Measurements from ENCODE around the gene WFS1.

The WFS1 gene, protein sequence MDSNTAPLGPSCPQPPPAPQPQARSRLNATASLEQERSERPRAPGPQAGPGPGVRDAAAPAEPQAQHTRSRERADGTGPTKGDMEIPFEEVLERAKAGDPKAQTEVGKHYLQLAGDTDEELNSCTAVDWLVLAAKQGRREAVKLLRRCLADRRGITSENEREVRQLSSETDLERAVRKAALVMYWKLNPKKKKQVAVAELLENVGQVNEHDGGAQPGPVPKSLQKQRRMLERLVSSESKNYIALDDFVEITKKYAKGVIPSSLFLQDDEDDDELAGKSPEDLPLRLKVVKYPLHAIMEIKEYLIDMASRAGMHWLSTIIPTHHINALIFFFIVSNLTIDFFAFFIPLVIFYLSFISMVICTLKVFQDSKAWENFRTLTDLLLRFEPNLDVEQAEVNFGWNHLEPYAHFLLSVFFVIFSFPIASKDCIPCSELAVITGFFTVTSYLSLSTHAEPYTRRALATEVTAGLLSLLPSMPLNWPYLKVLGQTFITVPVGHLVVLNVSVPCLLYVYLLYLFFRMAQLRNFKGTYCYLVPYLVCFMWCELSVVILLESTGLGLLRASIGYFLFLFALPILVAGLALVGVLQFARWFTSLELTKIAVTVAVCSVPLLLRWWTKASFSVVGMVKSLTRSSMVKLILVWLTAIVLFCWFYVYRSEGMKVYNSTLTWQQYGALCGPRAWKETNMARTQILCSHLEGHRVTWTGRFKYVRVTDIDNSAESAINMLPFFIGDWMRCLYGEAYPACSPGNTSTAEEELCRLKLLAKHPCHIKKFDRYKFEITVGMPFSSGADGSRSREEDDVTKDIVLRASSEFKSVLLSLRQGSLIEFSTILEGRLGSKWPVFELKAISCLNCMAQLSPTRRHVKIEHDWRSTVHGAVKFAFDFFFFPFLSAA

DNA sequence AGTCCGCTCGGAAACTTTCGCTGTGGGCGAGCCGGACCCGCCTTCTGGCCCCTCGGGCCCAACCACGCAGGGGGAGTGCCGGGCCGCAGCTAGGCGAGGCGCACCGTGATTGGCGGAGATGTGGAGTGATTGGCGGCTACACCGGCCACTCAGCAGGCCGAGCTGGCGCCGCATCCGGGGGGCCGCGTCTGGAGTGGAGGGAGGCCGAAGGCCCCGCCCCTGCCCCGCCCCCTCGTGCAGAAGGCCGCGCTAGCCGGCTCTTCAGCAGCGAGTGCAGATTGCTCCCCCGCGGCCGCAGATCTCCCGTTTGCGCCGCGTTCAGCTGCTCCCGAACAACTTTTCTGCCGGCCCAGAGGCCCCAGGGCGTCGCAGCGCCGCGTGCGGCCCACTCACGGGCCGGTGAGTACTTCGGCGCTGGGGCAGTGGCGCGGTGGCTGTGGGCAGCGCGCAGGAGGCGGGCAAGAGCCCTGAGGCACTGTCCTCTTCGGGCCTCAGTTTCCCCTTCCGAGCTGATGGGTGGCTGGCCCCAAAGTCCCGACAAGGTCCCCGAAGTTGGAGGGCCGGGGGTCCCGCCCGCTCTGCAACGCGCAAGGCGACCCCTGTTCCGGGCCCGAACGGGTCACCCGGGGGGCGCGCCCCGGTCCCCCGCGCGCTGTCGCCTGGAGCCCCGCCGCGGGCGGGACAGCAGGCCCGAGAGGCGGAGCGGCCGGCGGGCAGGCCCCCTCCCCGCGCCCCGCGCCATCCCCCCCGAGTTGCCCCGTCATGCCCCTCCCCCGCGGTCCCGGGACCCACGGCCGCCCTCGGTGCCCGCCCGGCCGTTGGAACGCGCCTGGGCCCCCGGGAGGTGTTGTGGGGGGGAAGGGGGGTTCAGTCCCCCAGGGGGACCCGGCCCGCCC lies at the start of gene WFS1:
WFS1 (plus strand) TSS at position 235 of the 896 bp plus-strand sequence. CDS start 7,606 bp downstream, outside the sequence.
- DNase-seq (ENCODE audit: low read depth): peak; percentile 97

DNA sequence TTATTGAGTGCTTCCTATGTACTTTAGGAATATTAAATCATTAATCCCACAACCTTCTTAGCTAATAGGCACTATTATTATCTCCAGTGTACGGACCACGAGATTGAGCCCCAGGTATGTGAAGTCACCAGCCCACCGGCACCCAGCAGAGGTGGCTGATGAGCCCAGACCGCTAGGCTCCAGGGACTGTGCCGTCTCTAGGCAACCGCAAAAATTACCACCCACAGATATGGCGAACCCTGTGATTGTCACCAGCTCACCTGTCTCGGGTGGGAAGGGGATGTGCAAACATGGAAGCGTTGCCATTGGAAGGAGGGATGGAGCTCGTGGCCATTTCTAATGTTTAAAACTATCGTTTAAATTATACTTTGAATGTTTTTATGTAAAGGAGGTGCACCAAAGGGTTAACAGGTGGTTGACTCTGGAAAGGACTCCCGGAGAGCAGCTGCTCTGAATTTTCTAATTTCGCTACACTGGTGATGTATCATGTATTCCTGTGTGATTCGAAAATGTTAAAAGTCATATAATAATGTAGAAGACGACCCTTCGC lies 48.3 kb upstream of the WFS1 start:
- DNase-seq (ENCODE audit: low read depth): no peak

DNA sequence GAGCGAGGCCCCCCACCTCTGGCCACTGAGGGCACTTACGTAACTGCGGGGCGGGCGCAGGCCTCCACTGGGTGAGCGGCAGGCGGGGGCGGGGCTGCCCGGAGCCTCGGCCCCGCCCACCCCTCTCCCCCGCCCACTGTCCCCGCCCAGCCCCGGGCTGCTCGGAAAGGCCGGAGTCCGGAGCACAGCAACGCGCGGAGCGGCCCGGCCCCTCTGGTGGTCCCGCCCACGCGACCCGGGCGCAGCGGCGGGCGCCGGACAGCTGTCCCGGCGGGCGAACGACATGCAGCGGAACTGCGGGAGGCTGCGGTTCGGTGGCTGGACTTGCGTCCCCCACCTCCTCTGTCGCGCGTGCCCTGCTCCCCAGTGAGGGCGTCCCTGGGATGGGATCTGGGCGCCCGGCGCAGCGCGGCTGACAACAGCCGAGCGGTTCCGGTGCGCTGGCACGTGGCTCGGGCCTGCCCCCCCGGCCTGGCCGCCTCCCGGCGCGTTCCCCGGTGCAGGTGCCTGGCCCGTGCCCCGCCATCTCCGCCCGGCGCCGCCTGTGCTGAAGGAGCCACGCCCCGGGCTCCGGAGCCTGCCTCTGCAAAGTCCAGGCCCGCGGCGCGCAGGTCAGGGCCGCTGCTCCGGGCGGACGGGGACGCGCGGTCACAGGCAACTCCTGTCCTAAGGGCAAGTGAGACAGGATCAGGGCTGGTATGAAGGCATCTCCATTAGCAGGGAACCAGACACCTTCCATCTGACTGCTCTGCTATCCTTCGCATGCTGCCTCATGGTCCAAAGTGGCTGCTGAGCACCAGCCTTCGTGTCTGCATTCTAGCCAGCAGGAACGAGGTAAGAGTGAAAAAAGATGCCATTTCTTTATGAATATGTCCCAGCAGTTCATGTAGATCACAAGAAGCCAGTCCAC lies 47.5 kb upstream of the WFS1 start:
- DNase-seq (ENCODE audit: low read depth): peak; percentile 10

DNA sequence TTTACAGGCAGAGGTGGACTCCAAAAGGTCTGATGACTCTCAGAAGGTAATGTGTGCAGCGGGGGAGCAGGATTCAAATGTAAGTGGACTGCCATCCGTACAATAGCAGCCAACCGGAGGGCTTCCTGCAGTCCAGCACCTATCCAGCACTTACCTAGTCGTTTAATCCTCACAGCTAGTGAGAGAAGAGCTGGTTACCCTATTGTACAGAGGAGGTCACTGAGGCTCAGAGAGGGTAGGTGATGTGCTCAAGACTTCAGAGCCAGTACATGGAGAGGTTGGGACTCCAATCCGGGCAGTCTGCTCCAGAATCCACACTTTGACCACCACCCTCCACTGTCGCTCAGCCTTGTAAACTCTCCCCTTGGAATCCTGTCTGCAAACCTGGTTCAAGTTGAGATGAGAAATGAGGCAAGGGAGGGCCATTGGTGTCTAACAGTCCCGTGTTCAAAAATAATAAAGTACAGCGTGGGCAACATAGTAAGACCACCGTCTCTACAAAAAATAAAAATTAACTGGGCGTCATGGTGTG lies 46.8 kb upstream of the WFS1 start:
- DNase-seq (ENCODE audit: low read depth): no peak

DNA sequence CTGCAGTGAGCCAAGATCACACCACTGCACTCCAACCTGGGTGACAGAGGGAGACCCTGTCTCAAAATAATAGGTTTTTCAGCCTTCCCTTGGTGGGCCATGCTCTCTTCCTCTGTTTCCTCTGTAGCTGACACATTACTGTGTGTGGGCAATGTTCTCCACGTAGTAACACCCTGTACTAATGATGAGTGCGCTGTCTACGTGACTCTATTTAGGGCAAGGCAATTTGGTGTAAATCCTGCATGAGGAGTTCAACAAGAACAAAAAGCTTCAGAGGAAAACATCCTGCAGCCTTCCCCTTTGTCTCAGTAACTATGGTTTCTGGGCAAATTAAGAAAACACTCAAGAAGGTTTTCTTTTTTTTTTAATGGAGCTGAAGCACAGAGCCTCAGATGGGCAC lies 44.9 kb upstream of the WFS1 start:
- no peak for DNase-seq (ENCODE audit: low read depth)

DNA sequence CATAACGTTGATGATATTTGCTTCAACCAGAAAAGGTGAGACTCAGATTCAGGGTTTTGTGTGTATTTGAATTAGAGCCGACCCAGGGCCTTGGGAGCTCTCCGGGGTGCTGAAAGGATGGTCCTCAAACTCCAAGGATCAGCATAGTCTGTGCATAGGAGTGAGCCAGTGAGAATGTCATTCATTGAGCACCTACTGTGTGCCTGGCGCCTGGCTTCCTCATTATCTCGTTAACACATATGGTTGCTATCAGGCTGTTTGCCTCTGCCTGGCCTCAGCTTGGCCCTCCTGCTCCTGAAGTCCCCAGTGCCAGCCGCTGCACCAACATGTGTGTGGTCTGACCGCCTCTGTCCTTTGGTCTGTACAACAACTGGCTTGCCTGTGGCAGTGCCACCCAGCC lies 44.2 kb upstream of the WFS1 start:
- no peak for DNase-seq (ENCODE audit: low read depth)

DNA sequence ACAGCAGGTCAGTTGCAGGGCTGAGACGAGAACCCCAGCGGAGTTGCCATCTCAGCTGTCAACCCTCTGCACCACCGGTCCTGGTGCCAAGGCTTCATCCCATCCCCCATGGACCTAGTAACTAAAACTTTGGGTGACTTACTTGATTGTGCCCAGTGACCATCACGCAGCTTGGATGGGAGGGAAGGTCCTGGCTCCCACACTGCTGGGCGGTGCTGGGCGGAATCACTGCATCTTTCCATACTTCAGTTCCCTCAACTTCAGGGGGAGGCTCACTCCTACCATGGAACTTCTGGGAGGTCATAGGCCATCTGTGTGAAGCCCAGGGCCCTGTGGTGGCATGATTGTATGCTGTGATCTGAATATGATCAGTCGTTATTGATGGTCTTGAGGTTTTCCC lies 43.1 kb upstream of the WFS1 start:
- no peak for DNase-seq (ENCODE audit: low read depth)

DNA sequence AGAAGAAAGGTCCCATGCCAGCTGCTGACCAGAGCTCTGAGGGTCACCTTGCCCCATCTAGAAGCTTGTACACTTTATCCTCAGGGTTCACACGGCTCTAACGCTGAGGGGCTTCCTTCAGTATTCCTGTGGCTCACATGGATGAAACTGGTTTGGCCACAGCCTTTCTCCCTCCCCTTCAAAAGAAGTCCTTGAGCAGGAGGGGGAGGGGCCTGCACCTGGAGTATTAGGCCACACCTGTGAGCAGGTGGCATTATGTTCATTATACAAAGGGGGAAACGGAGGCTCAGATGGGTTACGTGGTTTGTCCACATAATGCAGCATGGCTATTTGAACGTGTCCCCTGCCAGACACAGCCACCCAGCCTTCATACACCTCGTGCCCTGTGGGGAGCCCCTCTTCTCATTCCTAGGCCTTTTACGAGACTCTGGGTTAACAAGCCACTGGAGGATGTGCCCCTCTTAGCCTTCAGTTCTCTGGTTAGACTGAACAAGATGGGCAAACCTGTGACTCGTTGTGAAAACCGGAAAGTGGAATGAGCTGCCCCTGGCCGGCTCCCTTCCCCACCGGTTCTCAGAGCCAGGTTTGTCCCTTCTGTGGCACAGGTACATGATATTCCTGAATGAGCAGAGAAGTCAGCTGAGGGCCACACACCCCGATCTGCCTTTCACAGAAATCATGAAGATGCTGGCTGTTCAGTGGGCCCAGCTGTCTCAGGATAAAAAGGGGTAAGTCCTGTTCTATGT lies 42.1 kb upstream of the WFS1 start:
- DNase-seq (ENCODE audit: low read depth): no peak

DNA sequence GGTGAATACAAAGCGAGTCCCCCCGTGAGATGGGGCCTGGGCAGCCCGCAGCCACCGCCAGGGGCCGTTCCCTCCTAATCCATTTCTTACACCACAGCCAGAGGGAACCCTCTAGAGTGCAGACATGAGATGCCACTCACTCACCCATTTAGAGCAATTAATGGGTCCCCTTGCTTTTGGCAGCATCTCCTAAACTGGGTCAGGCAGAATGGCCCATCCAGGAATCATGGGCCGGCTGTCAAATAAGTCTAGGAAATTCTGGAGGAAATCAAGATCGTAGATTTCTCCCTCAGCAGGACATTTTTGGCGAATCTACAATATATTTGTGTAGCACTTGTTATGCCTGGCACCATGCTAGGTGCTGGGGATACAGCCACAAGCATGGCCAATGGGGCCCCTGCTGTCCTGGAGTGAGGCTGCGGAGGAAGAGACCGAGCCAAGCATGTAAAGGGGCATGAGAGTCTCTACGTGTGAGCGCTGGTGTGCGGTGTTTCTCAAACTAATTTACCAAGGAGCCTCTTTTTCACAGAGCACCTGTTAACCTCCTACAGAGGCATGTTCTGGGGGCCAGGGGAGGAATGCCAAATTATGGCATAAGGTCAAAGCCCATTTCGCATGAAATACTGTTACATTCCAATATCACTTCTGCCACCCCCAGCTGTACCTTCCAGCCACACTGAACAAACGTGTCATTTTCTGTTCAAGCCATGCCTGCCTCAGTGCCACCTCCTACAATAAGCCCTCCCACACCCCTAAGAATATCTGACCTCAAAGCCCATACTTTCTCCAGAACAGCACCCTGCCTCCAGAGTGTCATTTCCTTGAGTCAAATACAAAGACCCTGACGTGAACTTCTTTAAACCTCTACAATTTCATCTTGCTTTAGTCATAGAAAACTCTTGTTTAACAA lies 41.2 kb upstream of the WFS1 start:
- DNase-seq (ENCODE audit: low read depth): no peak

DNA sequence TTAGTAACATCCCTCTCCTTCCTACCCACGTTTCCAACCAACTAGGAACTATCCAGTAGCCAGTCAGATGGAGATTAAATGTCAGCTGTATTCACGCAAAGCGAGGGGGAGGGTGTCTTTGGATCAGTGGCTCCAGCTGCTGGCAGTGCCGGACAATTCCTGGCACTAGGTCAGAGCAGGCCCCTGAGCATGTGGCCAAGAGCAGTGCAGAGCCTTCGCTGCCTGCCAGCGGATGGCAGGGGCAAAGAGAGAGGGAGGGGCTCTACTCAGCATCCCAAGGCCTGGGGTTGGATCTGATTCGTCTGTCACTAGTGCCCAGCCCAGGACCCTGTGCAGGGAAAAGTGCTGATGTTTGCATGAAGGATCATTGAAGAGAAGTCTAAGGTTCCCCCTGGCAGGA lies 40.6 kb upstream of the WFS1 start:
- no peak for DNase-seq (ENCODE audit: low read depth)

DNA sequence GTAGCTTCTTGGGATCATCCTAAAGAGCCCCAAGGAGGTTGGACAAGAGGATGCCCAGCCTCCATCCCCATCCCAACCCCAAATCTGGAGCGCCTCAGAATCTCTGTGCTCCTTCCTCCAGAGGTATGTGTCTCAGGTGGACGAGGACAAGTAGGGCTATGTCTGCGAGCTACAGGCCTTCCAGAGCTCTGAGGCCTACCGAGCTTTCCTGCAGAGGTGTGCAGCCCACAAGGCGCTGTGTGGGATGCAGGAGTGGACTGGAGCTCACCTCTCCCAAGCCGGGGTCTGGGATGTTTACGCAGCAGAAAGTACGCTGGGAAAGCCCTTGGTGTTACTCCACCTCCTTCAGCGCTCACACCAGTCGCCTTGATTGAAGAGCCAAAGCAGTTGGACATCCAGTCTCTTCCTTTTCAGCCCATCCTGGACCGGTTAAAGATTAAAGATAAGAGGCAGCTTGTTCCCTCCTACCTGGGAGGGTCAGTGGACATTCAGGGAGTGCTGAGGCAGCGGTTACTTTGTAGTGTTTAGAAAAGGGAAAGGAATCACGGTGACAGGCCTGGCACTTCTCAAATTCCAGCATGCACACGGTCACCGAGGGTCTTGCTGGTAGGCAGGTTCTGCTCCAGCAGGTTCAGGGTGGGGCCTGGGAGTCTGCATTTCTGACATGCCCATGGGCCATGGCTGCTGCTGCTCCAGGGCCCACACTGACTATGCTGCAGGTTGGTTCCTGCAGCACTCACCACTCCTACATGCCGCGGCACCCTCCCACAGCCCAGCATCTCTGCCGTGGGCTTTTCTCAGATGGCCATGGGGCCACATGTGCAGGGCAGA lies 39.8 kb upstream of the WFS1 start:
- DNase-seq (ENCODE audit: low read depth): no peak

DNA sequence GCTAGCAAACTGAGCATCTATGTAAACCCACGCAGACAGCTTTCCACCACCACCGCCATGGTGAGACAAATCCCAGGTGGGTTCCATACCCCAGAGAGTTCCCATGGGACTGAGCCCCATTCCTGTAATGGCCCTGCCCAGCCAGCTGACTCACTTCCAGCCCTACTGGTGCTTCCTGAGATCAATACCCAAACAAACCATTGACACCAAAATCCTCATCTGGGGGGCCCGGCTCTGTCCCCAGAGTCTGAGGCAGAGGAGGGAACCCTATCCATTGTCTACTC lies 39.2 kb upstream of the WFS1 start:
- no peak for DNase-seq (ENCODE audit: low read depth)

DNA sequence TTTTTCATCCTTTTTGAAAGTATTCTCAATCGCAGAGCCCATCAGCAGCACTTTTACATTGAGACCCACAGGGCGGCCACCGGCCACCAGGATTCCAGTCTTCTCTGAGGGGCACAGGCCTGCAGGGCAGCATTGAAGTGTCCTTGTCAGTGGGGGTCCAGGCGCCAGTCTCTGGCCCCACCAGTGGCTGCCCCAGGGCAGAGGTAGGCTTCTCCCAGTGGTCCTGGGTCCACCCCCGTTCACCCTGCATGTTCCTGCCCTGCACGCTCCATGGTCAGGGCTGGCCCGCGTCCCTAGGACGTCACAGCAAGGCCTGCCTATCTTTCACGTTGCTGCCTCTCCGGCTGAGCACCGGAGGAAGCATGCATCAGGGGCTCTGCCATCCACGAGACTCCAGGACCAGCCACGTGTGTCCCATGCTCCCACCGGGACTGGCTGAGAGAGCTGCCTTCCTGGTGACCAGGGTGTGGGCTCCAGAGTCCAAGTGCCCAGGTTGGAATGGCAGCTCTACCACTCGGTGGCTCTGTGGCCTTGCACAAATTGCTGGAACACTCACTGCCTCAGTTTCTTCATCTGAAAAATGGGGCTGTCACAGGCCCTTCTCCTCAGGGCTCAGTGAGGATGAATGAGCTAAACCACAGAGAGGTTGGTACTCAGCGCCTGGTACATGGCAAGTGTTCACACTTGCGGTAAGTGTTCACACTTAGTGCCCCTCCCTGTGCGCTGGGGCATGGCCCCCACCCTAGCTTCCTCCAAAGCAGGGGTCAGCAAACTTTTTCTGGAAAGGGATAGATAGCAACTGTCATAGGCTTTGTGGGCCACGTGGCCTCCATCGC lies 38.6 kb upstream of the WFS1 start:
- DNase-seq (ENCODE audit: low read depth): no peak

DNA sequence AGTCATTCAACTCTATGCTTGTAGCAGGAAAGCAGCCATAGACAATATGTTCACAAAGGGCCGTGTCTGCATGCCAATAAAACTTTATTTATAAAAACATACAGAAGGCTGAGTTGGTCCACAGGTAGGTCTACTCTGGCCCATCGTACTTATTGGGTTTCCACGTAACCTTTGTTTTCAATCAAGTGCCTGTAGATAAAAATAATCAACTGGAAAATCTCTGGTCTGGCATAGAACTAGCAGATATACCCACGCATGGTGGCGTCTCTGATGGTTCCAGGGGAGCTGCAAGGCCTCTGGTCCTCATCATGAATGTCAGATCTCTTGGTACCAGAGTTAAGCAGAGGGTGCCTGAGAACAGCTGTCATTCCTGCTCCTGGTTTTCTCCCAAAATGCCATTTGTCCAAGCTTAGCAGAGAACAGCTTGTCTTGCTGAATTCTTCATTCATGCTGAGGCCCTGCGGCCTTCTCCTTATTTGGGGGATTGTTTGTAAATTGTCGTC lies 37.9 kb upstream of the WFS1 start:
- DNase-seq (ENCODE audit: low read depth): no peak

DNA sequence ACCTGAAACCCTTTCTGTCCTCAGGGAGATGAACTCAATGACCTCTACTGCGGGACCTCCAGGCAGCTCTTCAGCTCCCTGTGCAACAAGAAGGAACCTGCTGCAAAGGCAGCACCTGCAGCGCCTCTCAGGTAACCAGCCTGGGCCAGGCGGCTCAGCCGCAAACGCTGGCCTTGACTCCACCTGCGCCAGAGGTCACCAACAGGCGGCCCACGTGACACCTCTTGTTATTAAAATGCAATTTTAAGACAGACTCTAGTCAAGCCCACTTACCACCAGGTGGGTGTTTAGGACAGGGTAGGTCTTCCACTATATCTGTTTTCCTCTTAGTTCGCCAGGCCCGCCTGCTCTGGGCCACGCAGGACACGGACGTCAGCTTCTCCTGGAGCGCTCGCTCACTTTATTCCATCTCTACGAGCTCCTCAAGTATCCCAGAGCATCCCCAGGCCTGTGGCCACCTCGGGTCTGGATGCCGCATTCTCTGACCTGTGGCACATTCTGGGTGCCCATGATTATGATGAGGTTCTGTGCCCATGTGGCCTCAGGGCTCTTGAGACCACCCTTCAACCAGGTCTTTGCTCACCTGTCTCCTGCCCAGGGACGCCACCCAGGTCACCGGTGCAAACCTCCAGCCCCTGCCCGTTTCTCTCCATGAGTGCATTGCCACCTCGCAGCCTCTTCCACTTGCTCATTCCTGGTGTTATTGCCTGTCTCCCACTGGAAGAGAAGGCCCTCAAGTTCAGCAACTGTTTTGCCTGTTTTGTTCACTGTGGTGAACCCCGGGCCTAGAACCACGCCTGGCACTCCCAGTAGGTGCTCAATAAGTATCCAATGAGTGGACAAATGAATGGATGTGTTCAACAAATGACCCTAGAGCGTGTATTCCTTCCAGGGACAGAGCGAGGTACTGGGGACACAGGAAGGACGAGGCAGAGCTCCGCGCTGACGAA lies 36.5 kb upstream of the WFS1 start:
- DNase-seq (ENCODE audit: low read depth): no peak

DNA sequence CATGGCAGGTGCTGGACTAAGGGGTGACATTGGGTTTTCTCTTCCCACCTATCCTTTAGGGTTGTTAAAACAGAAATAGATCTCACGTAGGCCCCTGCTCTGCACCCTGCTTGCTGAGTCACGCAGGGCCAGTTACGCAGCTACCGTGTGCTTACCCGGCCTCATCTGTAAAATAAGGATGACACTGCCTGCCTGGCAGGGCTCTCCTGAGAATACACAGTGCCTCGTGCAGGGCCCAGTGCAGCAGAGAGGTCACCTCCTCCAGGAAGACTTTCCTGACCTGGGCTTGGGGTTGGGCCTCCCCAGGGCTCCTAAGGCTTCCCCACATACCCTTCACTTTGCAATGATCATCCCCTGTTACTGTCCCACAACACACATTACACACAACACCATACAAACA lies 35.7 kb upstream of the WFS1 start:
- no peak for DNase-seq (ENCODE audit: low read depth)
